HL-60 (cell line): ENCODE results near the gene COL25A1.

Experiments
- GABPA ChIP-seq: IDR thresholded peaks from 2 replicates; pipeline ENCODE4 v1.6.1; 2012; ENCODE audit warnings: low read depth
- POLR2AphosphoS5 ChIP-seq: IDR thresholded peaks from 2 replicates; pipeline ENCODE4 v1.6.1; 2012; ENCODE audit warnings: low read depth
- REST ChIP-seq: IDR thresholded peaks from 2 replicates; pipeline ENCODE4 v1.6.1; 2012; ENCODE audit warnings: low read depth; ENCODE audit not compliant: insufficient replicate concordance
- TF ChIP-seq, protein P1 (sequence below): IDR thresholded peaks from one replicate; pipeline ENCODE4 v1.5.1; 2011; ENCODE audit warnings: low read length, control low read depth, inconsistent platforms; ENCODE audit not compliant: insufficient read depth

DNA sequence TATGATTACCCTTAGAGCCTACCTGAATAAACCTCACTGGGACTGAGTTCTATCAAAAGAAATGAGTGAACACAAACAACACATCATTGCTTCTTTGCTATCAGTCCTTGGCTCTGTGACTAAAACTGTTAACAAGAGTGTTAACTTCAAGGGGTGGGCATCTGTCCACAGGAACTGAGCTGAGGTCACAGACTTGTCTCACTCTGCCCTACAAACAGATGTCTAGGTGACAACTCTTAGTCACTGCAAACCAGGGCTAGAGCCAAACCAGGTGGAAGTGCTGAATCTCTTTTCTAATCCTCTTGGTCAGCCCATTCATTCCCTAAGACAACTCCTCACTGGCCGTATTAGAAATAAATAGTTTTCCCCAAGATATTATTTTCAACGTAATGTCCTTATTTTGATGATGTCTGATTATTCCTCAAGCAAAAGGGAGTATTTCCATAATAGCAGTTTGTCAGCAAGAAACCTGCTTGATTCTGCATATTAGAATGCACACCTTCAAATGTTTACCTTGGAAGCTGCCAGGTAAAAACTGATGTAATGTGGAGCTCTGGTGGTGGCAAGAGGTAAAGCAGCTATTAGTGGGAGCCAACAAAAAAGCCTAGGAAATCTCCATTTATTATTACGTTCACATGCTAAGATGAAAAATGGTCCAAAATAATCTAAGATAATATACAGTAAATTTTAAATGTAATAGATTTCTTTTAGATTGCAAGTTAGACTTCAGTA, 4.0 kb downstream of the COL25A1 start:
- TF ChIP-seq, protein P1, sequence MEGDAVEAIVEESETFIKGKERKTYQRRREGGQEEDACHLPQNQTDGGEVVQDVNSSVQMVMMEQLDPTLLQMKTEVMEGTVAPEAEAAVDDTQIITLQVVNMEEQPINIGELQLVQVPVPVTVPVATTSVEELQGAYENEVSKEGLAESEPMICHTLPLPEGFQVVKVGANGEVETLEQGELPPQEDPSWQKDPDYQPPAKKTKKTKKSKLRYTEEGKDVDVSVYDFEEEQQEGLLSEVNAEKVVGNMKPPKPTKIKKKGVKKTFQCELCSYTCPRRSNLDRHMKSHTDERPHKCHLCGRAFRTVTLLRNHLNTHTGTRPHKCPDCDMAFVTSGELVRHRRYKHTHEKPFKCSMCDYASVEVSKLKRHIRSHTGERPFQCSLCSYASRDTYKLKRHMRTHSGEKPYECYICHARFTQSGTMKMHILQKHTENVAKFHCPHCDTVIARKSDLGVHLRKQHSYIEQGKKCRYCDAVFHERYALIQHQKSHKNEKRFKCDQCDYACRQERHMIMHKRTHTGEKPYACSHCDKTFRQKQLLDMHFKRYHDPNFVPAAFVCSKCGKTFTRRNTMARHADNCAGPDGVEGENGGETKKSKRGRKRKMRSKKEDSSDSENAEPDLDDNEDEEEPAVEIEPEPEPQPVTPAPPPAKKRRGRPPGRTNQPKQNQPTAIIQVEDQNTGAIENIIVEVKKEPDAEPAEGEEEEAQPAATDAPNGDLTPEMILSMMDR = no peak
- no peak for TF ChIP-seq POLR2AphosphoS5
- no peak for TF ChIP-seq GABPA
- TF ChIP-seq REST = no peak
